Measurements from ENCODE around the gene USP35.

GRCh38 chr11:78248903-78249302, 60.2 kb downstream of the USP35 start:
- TF ChIP-seq CTCF (IDR thresholded peaks at IDR 0.05; ENCODE audit: low read depth, low read length) (no peak), POLR2A (IDR thresholded peaks at IDR 0.05; ENCODE audit: extremely low read depth, insufficient read length) (no peak), MAX (IDR thresholded peaks at IDR 0.05; ENCODE audit: low read depth, low read length) (no peak)

Data from NB4 (cell line).